Body of pancreas (tissue), 4 donors: Measurements from ENCODE around the gene ZNF20. TPM values are rescaled to one million over a fixed set of nuclear protein-coding genes. Genes with fewer than 3 reads are reported as not detected.

Experiments
- ATAC-seq: fragments of 150-250 bp; one replicate; pipeline ENCODE4 v1.9.1; 2016
- DNase-seq, 4 donors: peaks; one replicate each; pipeline ENCODE4 v3.0.0-alpha.2; 2019
- H3K27ac ChIP-seq, 4 donors: fragments of 200-600 bp; sonication (generic); 1 replicate in 3 of 4; 2 replicates in 1 of 4; pipeline versions ENCODE4 v1.5.1 to v1.6.1; 2016 to 2019; ENCODE audit warnings: mild to moderate bottlenecking in 1 of 4, mixed read lengths in 1 of 4, moderate library complexity in 1 of 4
- H3K27me3 ChIP-seq, 2 donors: fragments of 200-600 bp; sonication (generic); one replicate each; pipeline ENCODE4 v1.6.0; 2016; ENCODE audit warnings: mild to moderate bottlenecking in 1 of 2
- H3K36me3 ChIP-seq, 2 donors: fragments of 200-600 bp; sonication (generic); replicated peaks in 1 of 2; 2 replicates each; pipeline ENCODE4 v1.5.1; 2016; ENCODE audit warnings: low read depth in 2 of 2; ENCODE audit not compliant: insufficient read depth in 1 of 2
- H3K4me1 ChIP-seq: fragments of 200-600 bp; sonication (generic); one replicate; pipeline ENCODE4 v1.6.0; 2016
- H3K4me3 ChIP-seq, 2 donors: fragments of 200-600 bp; sonication (generic); 1 replicate in 1 of 2; 2 replicates in 1 of 2; pipeline ENCODE4 v1.5.1; 2016 to 2019
- H3K9me3 ChIP-seq, 3 donors: fragments of 200-600 bp; sonication (generic); 1 replicate in 2 of 3; 2 replicates in 1 of 3; pipeline ENCODE4 v1.5.1; 2016
- POLR2A ChIP-seq, 3 donors: fragments of 450-650 bp; IDR thresholded peaks; one replicate each; pipeline ENCODE4 v1.6.1; 2016; ENCODE audit warnings: antibody characterized with exemption in 3 of 3, mild to moderate bottlenecking in 2 of 3
- WGBS, 2 donors: methylation state at CpG; one replicate each; pipeline ENCODE4 v1.1.5; 2017; 5-methylcytosine and 5-hydroxymethylcytosine counted together
- intact Hi-C: fragments of 100-400 bp; cut with DNase I; formaldehyde crosslinking; loops from one replicate; pipeline ENCODE4 v1.15.1; 2023
- total RNA-seq, 2 donors: library from RNA; depleted of rRNA; stranded (reverse); fragments of >200 nt; gene quantifications; one replicate each; pipeline ENCODE4 v1.1.0, GENCODE V29; 2016
- TF ChIP-seq, protein P1 (sequence below), 7 experiments: fragments of 450-650 bp in 4 of 7; fragments of 200-600 bp in 3 of 7; sonication (generic) in 3 of 7; IDR thresholded peaks; one replicate each; pipeline ENCODE4 v1.5.1; 2016 to 2019; ENCODE audit warnings: antibody characterized with exemption in 7 of 7

The ZNF20 gene
- total RNA-seq, 2 donors from 2014 or later: 0.66 to 4.9 TPM

DNA sequence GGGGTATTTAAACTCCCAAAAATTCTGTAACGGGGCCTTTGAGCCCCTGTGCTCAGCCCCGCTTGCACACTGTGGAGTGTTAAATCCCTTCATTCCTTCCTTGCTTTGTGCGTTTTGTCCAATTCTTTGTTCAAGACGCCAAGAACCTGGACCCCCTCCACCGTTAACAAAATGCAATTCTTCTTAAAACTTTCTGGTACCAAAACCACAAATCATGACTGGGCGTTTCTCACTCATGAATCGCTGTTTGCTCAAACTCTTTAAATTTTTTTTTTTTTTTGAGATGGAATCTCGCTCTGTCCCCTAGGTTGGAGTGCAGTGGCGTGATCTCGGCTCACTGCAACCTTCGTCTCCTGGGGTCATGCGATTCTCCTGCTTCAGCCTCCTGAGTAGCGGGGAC is 881 bp downstream of the ZNF20 start:
- H3K36me3 ChIP-seq: peaks cover 0 to 3% of the 10 kb centered on the region in 2 donors
- peaks cover 0 to 2% (median 0%) of the 10 kb centered on the region in 3 donors for H3K9me3 ChIP-seq
- peaks cover 20% of the 10 kb centered on the region for H3K4me1 ChIP-seq
- peak overlapping the region in 3 of 4 donors; percentile 66 to 84 (median 83) for H3K27ac ChIP-seq
- WGBS, 2 donors: 22 to 23% methylated on average over 13 of the region's 13 CpGs
- intact Hi-C loops: loop anchor here (5.0 to 10.0 kb wide), 2 partner anchors 82 to 254 kb away; partner anchors contain the start of gene ZNF69
- H3K27me3 ChIP-seq: no peaks in the 10 kb centered on the region
- no peak for TF ChIP-seq POLR2A (IDR thresholded peaks at IDR 0.05)
- TF ChIP-seq, protein P1, sequence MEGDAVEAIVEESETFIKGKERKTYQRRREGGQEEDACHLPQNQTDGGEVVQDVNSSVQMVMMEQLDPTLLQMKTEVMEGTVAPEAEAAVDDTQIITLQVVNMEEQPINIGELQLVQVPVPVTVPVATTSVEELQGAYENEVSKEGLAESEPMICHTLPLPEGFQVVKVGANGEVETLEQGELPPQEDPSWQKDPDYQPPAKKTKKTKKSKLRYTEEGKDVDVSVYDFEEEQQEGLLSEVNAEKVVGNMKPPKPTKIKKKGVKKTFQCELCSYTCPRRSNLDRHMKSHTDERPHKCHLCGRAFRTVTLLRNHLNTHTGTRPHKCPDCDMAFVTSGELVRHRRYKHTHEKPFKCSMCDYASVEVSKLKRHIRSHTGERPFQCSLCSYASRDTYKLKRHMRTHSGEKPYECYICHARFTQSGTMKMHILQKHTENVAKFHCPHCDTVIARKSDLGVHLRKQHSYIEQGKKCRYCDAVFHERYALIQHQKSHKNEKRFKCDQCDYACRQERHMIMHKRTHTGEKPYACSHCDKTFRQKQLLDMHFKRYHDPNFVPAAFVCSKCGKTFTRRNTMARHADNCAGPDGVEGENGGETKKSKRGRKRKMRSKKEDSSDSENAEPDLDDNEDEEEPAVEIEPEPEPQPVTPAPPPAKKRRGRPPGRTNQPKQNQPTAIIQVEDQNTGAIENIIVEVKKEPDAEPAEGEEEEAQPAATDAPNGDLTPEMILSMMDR (IDR thresholded peaks at IDR 0.05): no peak
- no peak for DNase-seq
- peak overlapping the region; percentile 76 to 83 for H3K4me3 ChIP-seq
- no peak for ATAC-seq

DNA sequence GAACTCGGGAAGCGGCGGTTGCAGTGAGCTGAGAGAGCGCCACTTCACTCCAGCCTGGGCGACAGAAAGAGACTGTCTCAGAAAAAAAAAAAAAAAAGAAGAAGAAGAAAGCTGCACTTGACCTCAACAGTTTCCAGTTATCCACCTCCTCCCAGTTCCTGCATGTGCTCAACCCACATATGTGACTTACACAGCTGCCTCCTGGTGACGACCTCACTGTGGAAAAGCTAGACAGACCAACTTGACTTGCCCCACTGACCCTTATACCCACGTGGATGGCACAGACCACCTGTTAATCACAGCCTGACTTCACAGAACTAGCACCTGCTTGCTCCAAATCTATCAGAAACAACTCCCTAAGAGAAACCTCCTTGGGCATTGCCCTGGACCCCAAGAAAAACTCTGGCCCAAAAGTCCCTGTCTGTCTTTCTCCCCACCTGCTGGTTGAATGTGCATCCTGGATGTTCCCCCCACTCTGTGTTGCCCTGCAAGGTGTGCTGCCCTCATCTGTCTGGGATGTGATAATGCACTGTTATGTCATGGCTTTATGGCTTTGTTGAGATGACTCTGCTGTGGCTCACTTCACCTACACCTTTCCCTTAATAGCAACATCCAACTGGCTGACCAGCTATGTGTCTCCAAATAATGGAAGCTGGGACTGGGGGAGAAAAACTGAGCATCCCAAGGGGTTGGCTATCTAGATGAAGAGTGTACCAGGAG is 2.8 kb downstream of the ZNF20 start:
- no peak for DNase-seq
- H3K27me3 ChIP-seq: no peaks in the 10 kb centered on the region

DNA sequence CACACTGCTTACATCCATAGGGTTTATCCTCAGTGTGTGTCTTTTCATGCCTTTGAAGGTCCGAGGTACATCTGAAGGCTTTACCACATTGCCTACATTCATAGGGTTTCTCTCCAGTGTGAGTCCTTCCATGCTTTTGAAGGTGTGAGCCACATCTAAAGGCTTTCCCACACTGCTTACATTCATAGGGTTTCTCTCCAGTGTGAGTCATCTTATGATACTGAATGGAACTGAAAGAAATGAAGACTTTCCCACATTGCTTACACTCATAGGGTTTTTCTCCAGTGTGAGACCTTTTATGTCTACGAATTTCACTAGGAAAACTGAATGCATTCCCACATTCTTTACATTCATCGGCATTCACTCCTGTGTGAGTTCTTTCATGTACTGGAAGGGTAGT is 7.1 kb downstream of the ZNF20 start:
- DNase-seq: no peak
- WGBS, 2 donors: 87 to 92% methylated on average over 3 of the region's 3 CpGs
- H3K27me3 ChIP-seq: no peaks in the 10 kb centered on the region
- peaks cover 0 to 26% (median 0%) of the 10 kb centered on the region in 3 donors for H3K9me3 ChIP-seq
- no peaks in the 10 kb centered on the region for H3K4me1 ChIP-seq
- no peak overlapping the region for H3K4me3 ChIP-seq
- intact Hi-C loops: loop anchor here (10.0 kb wide), 1 partner anchor 248 kb away; the partner anchor contains the start of gene ZNF69
- TF ChIP-seq POLR2A (IDR thresholded peaks at IDR 0.05): no peak
- TF ChIP-seq, protein P1 (IDR thresholded peaks at IDR 0.05): no peak
- H3K36me3 ChIP-seq: peaks cover 16 to 22% of the 10 kb centered on the region in 2 donors
- no peak overlapping the region for H3K27ac ChIP-seq
- ATAC-seq: no peak

More for the DNA sequence above, 2.8 kb downstream of the ZNF20 start:
- no peak for TF ChIP-seq POLR2A (IDR thresholded peaks at IDR 0.05)
- TF ChIP-seq, protein P1 (IDR thresholded peaks at IDR 0.05): peak in 4 of 7 experiments; percentile 25 to 44 (median 34)
- peaks cover 0 to 20% (median 0%) of the 10 kb centered on the region in 3 donors for H3K9me3 ChIP-seq
- H3K36me3 ChIP-seq: peaks cover 16 to 18% of the 10 kb centered on the region in 2 donors
- no peak overlapping the region for H3K27ac ChIP-seq
- 73 to 83% methylated on average over 7 of the region's 7 CpGs for WGBS, 2 donors
- intact Hi-C loops: loop anchor here (5.0 to 10.0 kb wide), 2 partner anchors 80 to 253 kb away; partner anchors contain the start of gene ZNF69
- H3K4me3 ChIP-seq: no peak overlapping the region
- peaks cover 20% of the 10 kb centered on the region for H3K4me1 ChIP-seq
- no peak for ATAC-seq

DNA sequence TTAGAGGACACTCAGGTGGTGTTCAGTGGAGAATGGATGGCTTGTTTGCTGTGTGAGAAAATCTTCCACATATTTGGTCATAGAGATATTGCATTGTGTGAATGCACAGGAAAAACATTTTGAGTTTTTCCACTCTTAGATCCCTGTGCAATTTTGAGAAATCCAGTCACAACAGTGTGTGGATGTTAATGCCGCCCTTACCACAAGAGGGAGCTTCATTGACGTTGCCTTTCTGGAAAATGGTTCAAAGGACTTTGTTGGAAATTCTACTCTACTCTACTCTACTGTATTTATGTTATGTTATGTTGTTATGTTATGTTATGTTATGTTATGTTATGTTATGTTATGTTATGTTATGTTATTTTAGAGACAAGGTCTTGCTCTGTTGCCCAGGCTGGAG is 13.4 kb downstream of the ZNF20 start:
- WGBS, 2 donors: 8 to 15% methylated on average over 2 of the region's 2 CpGs
- intact Hi-C loops: no loop called here
- TF ChIP-seq POLR2A (IDR thresholded peaks at IDR 0.05): no peak
- TF ChIP-seq, protein P1 (IDR thresholded peaks at IDR 0.05): peak in 6 of 7 experiments; percentile 48 to 61 (median 54)
- Histone ChIP-seq H3K27ac (no peak overlapping the region), H3K36me3 (no peaks in the 10 kb centered on the region), H3K9me3 (no peaks in the 10 kb centered on the region), H3K27me3 (no peaks in the 10 kb centered on the region), H3K4me1 (no peaks in the 10 kb centered on the region), H3K4me3 (no peak overlapping the region)
- DNase-seq: peak; percentile 11 to 38 (median 26)
- no peak for ATAC-seq
